Activated CD4-positive, alpha-beta T cell treated with anti-CD3 and anti-CD28 coated beads, Interleukin-2, amount 50 U/mL, for 24 hours (primary cell): ENCODE data around the gene AMBRA1.

Source experiments
- DNase-seq, 2 donors: peaks; one replicate each; pipeline ENCODE4 v3.0.0-alpha.2; 2020; ENCODE audit warnings: low read depth in 1 of 2, low spot score in 1 of 2

AMBRA1 gene

GRCh38 chr11:46404476-46405017 is 189.3 kb downstream of the AMBRA1 start:
- DNase-seq = no peak

GRCh38 chr11:46402957-46403902 is 190.6 kb downstream of the AMBRA1 start:
- no peak for DNase-seq

- DNase-seq = no peak
Observed at GRCh38 chr11:46397526-46397925, 196.3 kb downstream of the AMBRA1 start.

- no peak for DNase-seq
Observed at GRCh38 chr11:46393759-46394158, 200.1 kb downstream of the AMBRA1 start.

- no peak for DNase-seq
Observed at GRCh38 chr11:46393231-46393616, 200.6 kb downstream of the AMBRA1 start.

GRCh38 chr11:46392421-46393230 is 201.2 kb downstream of the AMBRA1 start:
- peak; percentile 52 to 58 for DNase-seq

GRCh38 chr11:46391578-46392420 is 202.0 kb downstream of the AMBRA1 start, which contains the start of gene CHRM4:
CHRM4 (minus strand) TSS chr11:46391776; CDS start chr11:46386557, 5,219 bp downstream.
- DNase-seq = no peak

GRCh38 chr11:46391186-46391577 is 202.6 kb downstream of the AMBRA1 start:
- DNase-seq = no peak

- DNase-seq = no peak
Observed at GRCh38 chr11:46390331-46391171, 203.3 kb downstream of the AMBRA1 start.

GRCh38 chr11:46389450-46390330 is 204.1 kb downstream of the AMBRA1 start:
- DNase-seq = no peak

- no peak for DNase-seq
Observed at GRCh38 chr11:46388619-46389449, 205.0 kb downstream of the AMBRA1 start.

GRCh38 chr11:46387919-46388618 is 205.8 kb downstream of the AMBRA1 start:
- DNase-seq = no peak

- no peak for DNase-seq
Observed at GRCh38 chr11:46387456-46387855, 206.4 kb downstream of the AMBRA1 start.

GRCh38 chr11:46386674-46387073 is 207.1 kb downstream of the AMBRA1 start:
- DNase-seq = no peak

- DNase-seq = no peak
Observed at GRCh38 chr11:46386005-46386578, 207.7 kb downstream of the AMBRA1 start.

- DNase-seq = no peak
Observed at GRCh38 chr11:46385169-46386004, 208.4 kb downstream of the AMBRA1 start.
